ENCODE data around the gene DOK4. TPM values are rescaled to one million over a fixed set of nuclear protein-coding genes. Genes with fewer than 3 reads are reported as not detected.

The DOK4 gene
- polyA plus RNA-seq, 1 donor = 113 TPM

DNA sequence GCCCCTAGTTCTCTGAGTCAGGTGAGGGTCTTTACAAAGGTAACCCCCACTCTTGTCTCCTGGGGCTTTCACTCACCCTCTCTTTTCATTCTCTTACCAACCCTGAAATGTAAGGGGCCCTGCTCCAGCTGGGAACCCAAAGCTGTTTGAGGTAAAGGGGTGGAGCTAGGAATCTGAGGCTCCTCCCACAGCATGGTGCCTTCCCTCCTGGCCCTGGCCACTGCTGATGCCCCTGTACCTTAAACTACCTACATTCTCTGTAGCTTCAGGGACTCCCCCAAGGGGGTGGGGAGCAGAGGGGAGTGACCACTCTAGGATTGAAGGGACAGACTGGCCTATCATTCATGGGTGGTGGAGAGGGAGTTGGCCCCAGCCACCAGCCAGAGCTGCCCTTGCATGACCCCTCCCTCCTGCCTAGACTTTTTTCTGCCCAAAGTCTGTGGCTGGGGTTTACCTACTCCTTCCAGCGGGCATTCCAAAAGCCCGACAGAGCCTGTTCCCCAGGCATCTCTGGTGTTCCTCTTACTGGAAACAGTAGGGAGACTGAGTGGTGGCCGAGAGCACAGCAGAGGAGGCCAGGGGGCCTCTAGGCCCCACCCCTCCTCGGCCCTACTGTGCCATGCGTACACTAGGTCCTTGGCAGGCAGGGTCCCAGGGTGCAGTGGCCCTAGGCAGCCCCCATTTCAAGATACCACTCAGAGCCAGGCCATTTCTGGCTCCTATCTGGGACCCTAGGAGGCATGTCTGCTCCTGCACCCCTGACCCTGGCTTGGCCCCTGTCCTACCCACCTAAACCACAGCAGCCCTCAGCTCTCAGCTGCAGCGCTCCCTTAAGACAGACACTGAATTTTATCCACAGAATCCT lies 9.5 kb downstream of the DOK4 start:
- Histone ChIP-seq H3K27me3 (ENCODE audit: control insufficient read depth, insufficient read depth, low read length) (no peaks in the 10 kb centered on the region), H3K27ac (ENCODE audit: low read length) (peak overlapping the region; percentile 20), H3K36me3 (ENCODE audit: control insufficient read depth, insufficient read depth, low read length) (peaks cover 57% of the 10 kb centered on the region), H3K4me1 (ENCODE audit: control insufficient read depth, insufficient read depth, low read length) (peaks cover 69% of the 10 kb centered on the region), H3K9me3 (ENCODE audit: control insufficient read depth, low read depth, low read length) (no peaks in the 10 kb centered on the region), H3K4me3 (ENCODE audit: low read length) (no peak overlapping the region)
- DNase-seq = no peak
- no CpG with 5 or more reads among the region's 6 CpGs for WGBS (ENCODE audit: insufficient coverage, low lambda C conversion rate)

DNA sequence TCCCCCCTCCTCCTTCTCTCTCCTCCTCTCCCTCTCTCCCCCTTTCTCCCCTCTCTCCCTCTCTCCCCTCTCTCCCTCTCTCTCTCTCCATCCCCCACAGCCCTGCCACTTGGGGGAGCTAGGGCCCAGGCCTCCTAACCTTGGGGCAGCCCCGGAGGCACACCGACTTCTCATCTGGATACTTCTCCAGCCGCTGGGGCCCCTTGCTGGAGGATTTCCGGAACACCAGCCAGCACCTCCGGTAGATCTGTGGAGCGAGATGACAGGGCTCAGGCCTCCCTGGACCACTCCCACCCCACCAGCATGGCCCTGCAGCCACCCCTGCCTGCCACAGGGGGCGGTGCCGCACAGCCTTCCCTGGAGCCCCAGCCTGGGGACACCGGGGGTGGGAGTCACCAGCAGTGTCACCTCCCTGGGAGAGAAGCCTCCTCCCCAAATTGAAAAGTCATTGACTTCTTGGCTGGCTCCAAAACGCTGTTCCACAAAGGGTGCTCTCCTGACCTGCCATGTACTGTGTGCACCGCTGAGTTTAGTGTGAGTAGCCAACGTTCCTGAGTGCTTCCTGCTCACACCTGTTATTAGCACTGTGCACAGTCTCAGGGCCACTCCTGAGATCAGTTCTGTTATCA lies 10.5 kb downstream of the DOK4 start:
- DNase-seq = peak; percentile 55 to 63
- no peaks in the 10 kb centered on the region for H3K9me3 ChIP-seq (ENCODE audit: control insufficient read depth, low read depth, low read length)
- no peaks in the 10 kb centered on the region for H3K27me3 ChIP-seq (ENCODE audit: control insufficient read depth, insufficient read depth, low read length)
- H3K27ac ChIP-seq (ENCODE audit: low read length) = peak overlapping the region; percentile 26
- no peak overlapping the region for H3K4me3 ChIP-seq (ENCODE audit: low read length)
- H3K4me1 ChIP-seq (ENCODE audit: control insufficient read depth, insufficient read depth, low read length) = peaks cover 74% of the 10 kb centered on the region
- WGBS (ENCODE audit: insufficient coverage, low lambda C conversion rate) = no CpG with 5 or more reads among the region's 12 CpGs
- H3K36me3 ChIP-seq (ENCODE audit: control insufficient read depth, insufficient read depth, low read length) = peaks cover 65% of the 10 kb centered on the region

DNA sequence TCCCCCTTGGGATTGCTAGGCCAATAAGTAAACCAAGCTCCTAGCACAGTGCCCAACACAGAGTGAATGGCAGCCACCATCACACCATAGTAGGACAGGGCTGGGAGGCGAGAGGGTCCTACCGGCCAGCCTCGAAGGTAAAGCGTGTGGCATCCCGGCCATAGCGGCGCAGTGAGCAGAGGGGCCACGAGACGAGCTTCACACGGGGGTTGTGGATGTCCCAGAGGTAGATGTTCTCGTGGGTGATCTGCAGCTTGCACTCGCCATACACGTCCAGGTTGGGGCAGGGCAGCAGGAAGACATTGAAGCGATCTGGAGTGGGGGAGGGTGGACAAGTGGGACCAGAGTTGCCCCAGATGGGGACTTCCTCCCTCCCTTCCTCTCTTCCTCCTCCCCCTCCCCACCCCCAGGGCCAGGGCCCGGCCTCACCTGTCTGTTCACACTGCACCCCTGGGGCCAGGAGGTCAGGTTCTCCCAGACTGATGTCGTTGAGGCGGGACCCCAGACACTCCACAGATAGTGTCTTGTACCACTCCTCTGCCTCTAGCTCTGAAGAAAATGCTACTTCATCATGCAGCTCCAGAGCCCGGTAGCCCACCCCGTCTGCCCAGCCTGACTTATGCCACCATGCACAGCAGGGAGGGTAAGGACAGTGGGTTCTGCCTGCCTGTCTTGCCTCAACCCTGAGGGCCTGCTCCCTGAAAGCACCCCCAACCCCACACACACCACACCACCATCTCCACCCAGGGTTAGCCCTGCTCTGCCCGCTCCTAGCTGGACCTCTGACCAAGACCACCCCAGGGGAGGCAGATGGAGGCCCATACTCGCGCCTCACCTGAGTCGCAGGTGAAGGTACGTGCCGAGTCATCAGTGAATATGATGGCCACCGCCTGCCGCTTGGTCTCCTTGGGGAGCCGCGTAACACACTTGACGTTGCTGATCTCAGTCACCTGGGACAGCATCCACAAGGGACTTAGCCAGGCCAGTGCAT lies 11.3 kb downstream of the DOK4 start:
- no CpG with 5 or more reads among the region's 30 CpGs for WGBS (ENCODE audit: insufficient coverage, low lambda C conversion rate)

DNA sequence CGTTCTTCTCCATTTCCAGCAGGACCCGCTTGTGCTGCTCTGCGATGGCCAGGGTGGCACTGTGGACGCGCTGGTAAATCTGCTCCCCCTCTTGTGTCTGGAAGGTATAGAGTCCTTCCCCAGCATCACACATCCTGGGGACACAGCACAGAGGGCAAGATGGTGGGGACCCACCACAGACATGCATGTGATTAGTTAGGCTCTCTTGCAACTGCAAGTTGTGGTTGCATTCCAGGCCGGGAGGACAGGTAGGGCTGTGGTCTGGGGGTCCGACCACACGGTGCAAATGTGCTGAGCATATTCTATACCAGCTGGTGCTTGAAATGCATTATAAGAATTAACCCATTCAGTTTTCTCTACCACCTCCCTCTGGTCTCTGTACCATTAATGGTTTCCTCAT lies 12.4 kb downstream of the DOK4 start:
- no CpG with 5 or more reads among the region's 8 CpGs for WGBS (ENCODE audit: insufficient coverage, low lambda C conversion rate)
- DNase-seq = no peak
- peaks cover 76% of the 10 kb centered on the region for H3K4me1 ChIP-seq (ENCODE audit: control insufficient read depth, insufficient read depth, low read length)
- no peaks in the 10 kb centered on the region for H3K9me3 ChIP-seq (ENCODE audit: control insufficient read depth, low read depth, low read length)
- H3K36me3 ChIP-seq (ENCODE audit: control insufficient read depth, insufficient read depth, low read length) = peaks cover 83% of the 10 kb centered on the region
- H3K27ac ChIP-seq (ENCODE audit: low read length) = no peak overlapping the region
- no peak overlapping the region for H3K4me3 ChIP-seq (ENCODE audit: low read length)
- H3K27me3 ChIP-seq (ENCODE audit: control insufficient read depth, insufficient read depth, low read length) = no peaks in the 10 kb centered on the region

More for the DNA sequence above, 11.3 kb downstream of the DOK4 start:
- no peaks in the 10 kb centered on the region for H3K9me3 ChIP-seq (ENCODE audit: control insufficient read depth, low read depth, low read length)
- peaks cover 73% of the 10 kb centered on the region for H3K36me3 ChIP-seq (ENCODE audit: control insufficient read depth, insufficient read depth, low read length)
- no peak for DNase-seq
- no peak overlapping the region for H3K4me3 ChIP-seq (ENCODE audit: low read length)
- H3K27me3 ChIP-seq (ENCODE audit: control insufficient read depth, insufficient read depth, low read length) = no peaks in the 10 kb centered on the region
- peaks cover 76% of the 10 kb centered on the region for H3K4me1 ChIP-seq (ENCODE audit: control insufficient read depth, insufficient read depth, low read length)
- no peak overlapping the region for H3K27ac ChIP-seq (ENCODE audit: low read length)

DNA sequence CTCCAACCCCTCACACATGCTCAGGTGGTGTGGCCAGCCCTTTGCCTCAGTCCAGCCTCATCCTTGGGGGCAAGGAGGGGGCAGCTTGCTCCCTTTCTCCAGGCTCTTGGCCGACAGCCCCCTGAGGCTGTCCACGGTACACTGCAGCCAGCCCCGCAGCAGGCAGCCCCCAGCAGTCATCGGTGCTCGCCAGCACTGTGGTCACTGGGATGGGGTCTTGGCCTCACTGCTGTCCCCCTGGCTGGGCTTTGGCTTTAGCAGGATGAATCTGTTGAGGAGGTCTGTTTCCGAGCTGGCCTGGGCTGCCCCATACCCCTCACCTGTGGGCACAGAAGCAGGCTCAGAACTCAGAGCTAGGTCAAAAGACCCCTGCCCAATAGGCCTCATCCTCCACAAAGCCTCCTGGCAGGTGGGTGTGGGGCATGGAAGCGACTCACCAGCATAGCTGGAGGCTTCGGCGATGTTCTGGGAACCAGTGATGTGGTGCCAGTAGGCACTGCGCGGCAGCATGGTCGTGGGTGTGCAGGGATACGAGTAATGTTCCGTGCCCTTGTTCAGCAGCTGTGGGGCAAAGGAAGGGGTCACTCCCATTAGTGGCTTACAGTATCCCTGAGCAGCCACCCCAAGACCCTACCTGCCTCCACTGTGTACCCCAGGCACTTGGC lies 13.0 kb downstream of the DOK4 start:
- H3K27me3 ChIP-seq (ENCODE audit: control insufficient read depth, insufficient read depth, low read length) = no peaks in the 10 kb centered on the region
- no peak overlapping the region for H3K4me3 ChIP-seq (ENCODE audit: low read length)
- no peak for DNase-seq
- no peaks in the 10 kb centered on the region for H3K9me3 ChIP-seq (ENCODE audit: control insufficient read depth, low read depth, low read length)
- H3K27ac ChIP-seq (ENCODE audit: low read length) = peak overlapping the region; percentile 80
- peaks cover 71% of the 10 kb centered on the region for H3K4me1 ChIP-seq (ENCODE audit: control insufficient read depth, insufficient read depth, low read length)
- H3K36me3 ChIP-seq (ENCODE audit: control insufficient read depth, insufficient read depth, low read length) = peaks cover 83% of the 10 kb centered on the region
- no CpG with 5 or more reads among the region's 14 CpGs for WGBS (ENCODE audit: insufficient coverage, low lambda C conversion rate)

DNA sequence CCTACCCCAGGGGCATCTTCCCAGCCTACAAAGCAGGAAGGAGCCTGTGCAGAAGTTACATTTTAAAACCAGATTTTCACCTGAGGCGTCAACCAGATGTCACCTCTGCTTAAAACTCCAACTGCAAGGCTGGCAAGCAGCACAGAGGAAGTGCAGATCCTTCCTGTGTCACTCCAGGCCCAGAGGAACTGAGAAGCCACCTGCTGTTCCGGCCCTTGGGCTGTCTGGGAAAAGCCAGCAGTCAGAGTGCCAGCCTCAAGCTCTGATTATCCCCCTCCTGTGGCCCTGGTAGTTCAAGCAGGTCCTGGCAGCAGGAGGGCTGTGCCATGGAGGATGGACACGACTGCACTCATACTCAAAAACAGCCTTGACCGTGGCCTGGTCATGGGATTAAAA lies 13.6 kb downstream of the DOK4 start:
- Histone ChIP-seq H3K9me3 (ENCODE audit: control insufficient read depth, low read depth, low read length) (no peaks in the 10 kb centered on the region), H3K27ac (ENCODE audit: low read length) (peak overlapping the region; percentile 80), H3K4me3 (ENCODE audit: low read length) (no peak overlapping the region), H3K27me3 (ENCODE audit: control insufficient read depth, insufficient read depth, low read length) (no peaks in the 10 kb centered on the region), H3K36me3 (ENCODE audit: control insufficient read depth, insufficient read depth, low read length) (peaks cover 85% of the 10 kb centered on the region), H3K4me1 (ENCODE audit: control insufficient read depth, insufficient read depth, low read length) (peaks cover 65% of the 10 kb centered on the region)
- WGBS (ENCODE audit: insufficient coverage, low lambda C conversion rate) = no CpG with 5 or more reads among the region's 4 CpGs
- DNase-seq = no peak

DNA sequence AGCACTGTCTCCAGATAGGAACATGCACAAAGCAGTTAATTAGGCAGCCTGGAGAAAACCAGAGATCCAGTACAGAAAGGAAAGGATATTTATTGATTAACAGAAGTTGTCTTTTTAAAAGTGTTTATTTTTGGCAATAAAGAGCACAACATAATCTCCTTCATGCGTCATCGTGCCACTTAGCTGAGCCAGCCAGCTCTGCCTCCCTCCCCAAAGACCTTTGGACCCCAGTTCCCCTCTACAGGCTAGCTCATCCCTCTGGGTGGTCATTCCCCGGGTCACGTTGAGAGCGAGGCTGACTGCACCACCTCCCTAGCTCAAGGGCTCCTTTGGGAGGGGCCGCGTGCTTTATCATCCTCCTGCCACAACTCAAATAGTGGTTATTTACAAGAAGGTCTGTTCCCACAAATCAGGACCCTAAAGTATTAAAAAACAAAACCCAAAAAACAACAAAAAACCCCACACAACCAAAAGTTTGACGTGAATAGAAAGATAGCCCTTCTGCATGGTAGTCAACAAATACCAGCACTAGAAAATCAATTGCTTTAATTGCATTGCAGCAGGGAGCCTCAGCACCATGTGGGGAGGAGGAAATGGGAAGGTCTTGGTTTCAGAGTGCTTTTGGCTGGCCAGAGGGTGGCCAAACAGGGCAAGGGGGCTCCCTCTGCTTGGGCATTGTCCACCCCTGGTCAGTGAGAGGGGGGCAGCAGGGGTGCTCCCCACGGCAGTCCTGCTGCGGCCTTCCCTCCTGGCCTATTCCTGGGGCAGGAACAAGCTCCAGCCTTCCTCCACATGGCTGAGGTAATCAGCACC lies 14.2 kb downstream of the DOK4 start:
- peaks cover 83% of the 10 kb centered on the region for H3K36me3 ChIP-seq (ENCODE audit: control insufficient read depth, insufficient read depth, low read length)

DNA sequence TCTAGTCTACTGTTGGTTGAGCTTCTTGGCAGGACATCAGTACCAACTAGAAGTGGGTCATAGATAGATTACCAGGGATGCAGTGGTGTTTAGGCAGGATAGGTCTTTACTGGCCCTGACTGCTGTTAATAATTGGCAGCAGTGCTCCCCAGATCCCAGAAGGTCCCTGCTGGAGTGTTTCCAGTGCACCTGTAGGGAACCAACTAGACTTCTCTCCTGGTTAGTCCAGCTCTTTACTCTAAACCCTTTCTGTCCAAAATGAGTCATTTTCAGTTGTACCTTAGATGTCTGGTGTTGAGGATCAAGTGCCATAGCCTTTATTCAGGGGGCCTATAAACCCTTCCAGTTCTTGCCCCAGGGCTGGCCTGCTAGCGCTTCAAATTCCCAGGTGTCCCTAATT lies 15.1 kb downstream of the DOK4 start:
- Histone ChIP-seq H3K36me3 (ENCODE audit: control insufficient read depth, insufficient read depth, low read length) (peaks cover 84% of the 10 kb centered on the region), H3K4me3 (ENCODE audit: low read length) (no peak overlapping the region), H3K4me1 (ENCODE audit: control insufficient read depth, insufficient read depth, low read length) (peaks cover 51% of the 10 kb centered on the region), H3K27me3 (ENCODE audit: control insufficient read depth, insufficient read depth, low read length) (no peaks in the 10 kb centered on the region), H3K9me3 (ENCODE audit: control insufficient read depth, low read depth, low read length) (no peaks in the 10 kb centered on the region), H3K27ac (ENCODE audit: low read length) (peak overlapping the region; percentile 80)
- DNase-seq = peak in 1 of 2 donors; percentile 35
- no CpG with 5 or more reads among the region's 1 CpG for WGBS (ENCODE audit: insufficient coverage, low lambda C conversion rate)

More for the DNA sequence above, 14.2 kb downstream of the DOK4 start:
- no peak overlapping the region for H3K4me3 ChIP-seq (ENCODE audit: low read length)
- peaks cover 59% of the 10 kb centered on the region for H3K4me1 ChIP-seq (ENCODE audit: control insufficient read depth, insufficient read depth, low read length)
- no peaks in the 10 kb centered on the region for H3K9me3 ChIP-seq (ENCODE audit: control insufficient read depth, low read depth, low read length)
- no peaks in the 10 kb centered on the region for H3K27me3 ChIP-seq (ENCODE audit: control insufficient read depth, insufficient read depth, low read length)
- peak overlapping the region; percentile 80 for H3K27ac ChIP-seq (ENCODE audit: low read length)
- no CpG with 5 or more reads among the region's 10 CpGs for WGBS (ENCODE audit: insufficient coverage, low lambda C conversion rate)
- peak; percentile 92 to 95 for DNase-seq

DNA sequence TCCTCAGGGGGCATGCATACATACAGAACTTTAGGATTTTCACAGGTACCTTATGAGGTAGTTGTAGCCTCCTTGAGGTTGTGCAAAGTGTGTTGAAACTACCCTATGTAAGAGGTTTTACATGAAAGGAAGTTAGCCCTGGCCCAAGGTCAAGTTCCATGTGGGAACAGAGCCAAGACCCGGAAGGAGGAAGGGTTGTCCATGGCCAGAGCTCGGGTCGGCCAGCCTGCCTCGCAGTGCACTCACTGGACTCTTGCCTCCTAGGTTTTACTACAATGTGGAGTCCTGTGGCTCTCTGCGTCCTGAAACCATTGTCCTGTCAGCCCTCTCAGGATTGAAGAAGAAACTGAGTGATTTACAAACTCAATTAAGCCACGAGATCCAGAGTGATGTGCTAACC lies 15.6 kb downstream of the DOK4 start:
- peak overlapping the region; percentile 80 for H3K27ac ChIP-seq (ENCODE audit: low read length)
- H3K27me3 ChIP-seq (ENCODE audit: control insufficient read depth, insufficient read depth, low read length) = no peaks in the 10 kb centered on the region
- H3K36me3 ChIP-seq (ENCODE audit: control insufficient read depth, insufficient read depth, low read length) = peaks cover 87% of the 10 kb centered on the region
- peak; percentile 84 to 91 for DNase-seq
- peaks cover 46% of the 10 kb centered on the region for H3K4me1 ChIP-seq (ENCODE audit: control insufficient read depth, insufficient read depth, low read length)
- no peaks in the 10 kb centered on the region for H3K9me3 ChIP-seq (ENCODE audit: control insufficient read depth, low read depth, low read length)
- H3K4me3 ChIP-seq (ENCODE audit: low read length) = no peak overlapping the region
- no CpG with 5 or more reads among the region's 6 CpGs for WGBS (ENCODE audit: insufficient coverage, low lambda C conversion rate)

Data from large intestine (tissue), 3 donors.